HepG2 (cell line): ENCODE data around the gene NAGS. TPM values are rescaled to one million over a fixed set of nuclear protein-coding genes. Genes with fewer than 3 reads are reported as not detected.

Experiments used
- AGO2 ChIP-seq: fragments of 200-400 bp; formaldehyde crosslinking; optimal IDR thresholded peaks from 2 replicates; pipeline ENCODE3; 2017; ENCODE audit warnings: mild to moderate bottlenecking, low read depth, low read length, moderate library complexity
- ARNT ChIP-seq: fragments of 450-650 bp; IDR thresholded peaks from 2 replicates; pipeline ENCODE4 v1.6.1; 2017
- BRCA1 ChIP-seq: sonication (generic); formaldehyde crosslinking; IDR thresholded peaks from 2 replicates; pipeline ENCODE4 v1.4.0; 2020; ENCODE audit warnings: missing genetic modification reagents
- HIVEP1 ChIP-seq: sonication (generic); formaldehyde crosslinking; IDR thresholded peaks from 2 replicates; pipeline ENCODE4 v1.4.0; 2020; ENCODE audit warnings: mild to moderate bottlenecking, missing genetic modification reagents
- HNRNPL ChIP-seq: fragments of 200-400 bp; formaldehyde crosslinking; IDR thresholded peaks from 2 replicates; pipeline ENCODE4 v1.6.1; 2017; ENCODE audit warnings: mild to moderate bottlenecking, low read depth, low read length
- JDP2 ChIP-seq: sonication (generic); formaldehyde crosslinking; IDR thresholded peaks from 2 replicates; pipeline ENCODE4 v1.8.1; 2022; ENCODE audit warnings: missing genetic modification reagents, borderline replicate concordance
- KDM1A ChIP-seq: IDR thresholded peaks from 2 replicates; pipeline ENCODE4 v1.6.1; 2016; ENCODE audit warnings: missing compliant biosample characterization
- KMT2B ChIP-seq: IDR thresholded peaks from 2 replicates; pipeline ENCODE4 v1.6.1; 2016; ENCODE audit warnings: missing genetic modification reagents, missing compliant biosample characterization
- MED13 ChIP-seq: sonication (generic); formaldehyde crosslinking; IDR thresholded peaks from 2 replicates; pipeline ENCODE4 v1.5.0; 2020; ENCODE audit warnings: missing genetic modification reagents
- MIER3 ChIP-seq: IDR thresholded peaks from 2 replicates; pipeline ENCODE4 v1.6.1; 2016; ENCODE audit warnings: missing compliant biosample characterization, borderline replicate concordance
- PAWR ChIP-seq: sonication (generic); formaldehyde crosslinking; IDR thresholded peaks from 2 replicates; pipeline ENCODE4 v1.4.0; 2020; ENCODE audit warnings: missing genetic modification reagents, mild to moderate bottlenecking, borderline replicate concordance
- POLR2AphosphoS5 ChIP-seq: IDR thresholded peaks from 2 replicates; pipeline ENCODE4 v1.6.1; 2012; ENCODE audit warnings: low read depth, low read length
- PTBP1 ChIP-seq: fragments of 200-400 bp; formaldehyde crosslinking; IDR thresholded peaks from 2 replicates; pipeline ENCODE4 v1.6.1; 2018; ENCODE audit warnings: low read length, low read depth; ENCODE audit not compliant: poor library complexity, severe bottlenecking
- RARA ChIP-seq: IDR thresholded peaks from 2 replicates; pipeline ENCODE4 v1.6.1; 2016; ENCODE audit warnings: missing genetic modification reagents, missing compliant biosample characterization
- SMAD9 ChIP-seq: sonication (generic); formaldehyde crosslinking; IDR thresholded peaks from 2 replicates; pipeline ENCODE4 v1.5.1; 2020; ENCODE audit warnings: mild to moderate bottlenecking, missing genetic modification reagents
- SMYD3 ChIP-seq: sonication (generic); formaldehyde crosslinking; IDR thresholded peaks from 2 replicates; pipeline ENCODE4 v1.8.1; 2023; ENCODE audit warnings: mild to moderate bottlenecking, missing genetic modification reagents
- ZKSCAN8 ChIP-seq: IDR thresholded peaks from 2 replicates; pipeline ENCODE4 v1.6.1; 2016; ENCODE audit warnings: borderline replicate concordance, missing genetic modification reagents, missing compliant biosample characterization
- ZNF430 ChIP-seq: sonication (generic); formaldehyde crosslinking; IDR thresholded peaks from 2 replicates; pipeline ENCODE4 v1.9.0; 2021; ENCODE audit warnings: mild to moderate bottlenecking, missing genetic modification reagents
- ZNF510 ChIP-seq: sonication (generic); formaldehyde crosslinking; IDR thresholded peaks from 2 replicates; pipeline ENCODE4 v1.4.0; 2020; ENCODE audit warnings: low read depth, mild to moderate bottlenecking, missing genetic modification reagents
- ZNF598 ChIP-seq: sonication (generic); formaldehyde crosslinking; IDR thresholded peaks from 2 replicates; pipeline ENCODE4 v1.5.1; 2020; ENCODE audit warnings: mild to moderate bottlenecking, missing genetic modification reagents, borderline replicate concordance
- ZNF781 ChIP-seq: sonication (generic); formaldehyde crosslinking; IDR thresholded peaks from 2 replicates; pipeline ENCODE4 v1.5.1; 2020; ENCODE audit warnings: borderline replicate concordance, mild to moderate bottlenecking, missing genetic modification reagents; ENCODE audit errors: not compliant biosample characterization
- ZNF790 ChIP-seq: sonication (generic); formaldehyde crosslinking; IDR thresholded peaks from 2 replicates; pipeline ENCODE4 v1.8.0; 2022; ENCODE audit warnings: missing genetic modification reagents, mild to moderate bottlenecking, borderline replicate concordance
- ZSCAN22 ChIP-seq: sonication (generic); formaldehyde crosslinking; IDR thresholded peaks from 2 replicates; pipeline ENCODE4 v1.4.0; 2020; ENCODE audit warnings: mild to moderate bottlenecking, missing genetic modification reagents
- polyA plus RNA-seq, 8 experiments: library from polyadenylated mRNA; depleted of rRNA in 3 of 8; stranded (reverse) in 7 of 8; unstranded in 1 of 8; fragments of >200 nt; fragmentation: Illumina TruSeq in 4 of 8; extraction: Trizol in 4 of 8; gene quantifications; 2 replicates each; pipeline versions ENCODE4 v1.2.1 to v1.2.3, GENCODE V29; 2011 to 2016; ENCODE audit warnings: low read depth in 4 of 8, missing spikeins in 1 of 8, mixed read lengths in 1 of 8; ENCODE audit not compliant: insufficient read depth in 1 of 8
- total RNA-seq, 5 experiments: library from RNA; depleted of rRNA; stranded (reverse); fragments of >200 nt; fragmentation: Illumina TruSeq; extraction: Trizol; gene quantifications; 2 replicates each; pipeline ENCODE4 v1.2.3, GENCODE V29; 2016; ENCODE audit warnings: low read depth in 1 of 5
- TF ChIP-seq, protein P1 (sequence below): IDR thresholded peaks from 2 replicates; pipeline ENCODE4 v1.6.1; 2016; ENCODE audit warnings: missing biosample characterization, missing genetic modification reagents, low read depth
- TF ChIP-seq, protein P2 (sequence below): sonication (generic); formaldehyde crosslinking; IDR thresholded peaks from 2 replicates; pipeline ENCODE4 v1.8.1; 2023; ENCODE audit warnings: missing genetic modification reagents, inconsistent platforms, borderline replicate concordance
- TF ChIP-seq, protein P3 (sequence below): sonication (generic); formaldehyde crosslinking; IDR thresholded peaks from 2 replicates; pipeline ENCODE4 v1.5.0; 2020; ENCODE audit warnings: mild to moderate bottlenecking, missing genetic modification reagents, borderline replicate concordance
- TF ChIP-seq, protein P4 (sequence below): IDR thresholded peaks from 2 replicates; pipeline ENCODE4 v1.6.1; 2016; ENCODE audit warnings: mild to moderate bottlenecking, missing biosample characterization, missing genetic modification reagents

Gene NAGS
- total and polyA plus RNA-seq, 2 of the 13 experiments (the other 11 are each of a cell fraction or from before 2014, with no cell fraction given) = 4.3 to 5.1 TPM

DNA sequence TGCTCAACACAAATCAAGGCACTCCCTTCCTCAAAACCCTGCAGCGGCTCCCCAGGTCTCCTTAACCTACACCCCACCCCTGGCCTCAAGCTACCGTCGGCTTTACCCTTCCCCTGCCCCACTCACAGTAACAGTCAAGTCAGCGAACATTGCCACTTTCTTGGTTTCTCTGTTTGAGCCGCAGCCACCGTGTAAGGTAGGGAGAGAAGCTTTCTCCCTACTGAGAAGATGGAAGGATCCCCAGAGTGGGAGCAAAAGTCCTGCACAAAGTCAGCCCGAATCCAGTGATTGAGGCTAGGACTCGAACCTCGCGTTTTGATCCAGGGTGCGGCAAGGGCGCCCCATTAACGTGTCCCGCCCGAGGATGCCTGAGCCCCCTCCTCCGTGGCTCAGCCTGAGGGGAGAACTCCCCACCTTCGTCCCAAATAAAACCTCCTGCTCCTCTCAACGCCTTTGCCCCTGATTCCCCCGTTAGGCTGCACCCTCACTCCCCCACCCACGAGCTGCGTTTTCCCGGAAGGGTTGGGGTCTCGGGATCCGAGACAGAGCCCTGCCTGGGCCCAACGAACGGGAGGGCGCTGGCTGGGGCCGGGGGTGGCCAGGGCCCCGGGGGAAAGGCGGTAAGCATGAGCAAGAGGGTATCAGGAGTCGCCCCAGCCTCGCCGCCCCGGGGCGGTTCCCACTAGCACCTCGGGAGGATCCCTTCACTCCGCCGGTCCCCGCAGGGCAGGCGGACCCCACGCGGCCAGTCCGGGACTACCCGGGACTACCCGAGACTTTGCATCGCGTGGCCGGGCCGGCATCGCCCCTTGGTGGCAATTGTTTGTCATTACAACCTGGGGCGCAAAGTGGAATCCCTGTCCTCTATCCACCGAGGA, 9.9 kb upstream of the NAGS start (continued):
- TF ChIP-seq AGO2 (no peak), ZKSCAN8 (CRISPR knock-in tag) (no peak), MED13 (CRISPR knock-in tag) (no peak), RARA (CRISPR knock-in tag) (no peak), SMAD9 (CRISPR knock-in tag) (no peak), SMYD3 (CRISPR knock-in tag) (no peak), ZNF781 (no peak), KMT2B (CRISPR knock-in tag) (no peak), HIVEP1 (CRISPR knock-in tag) (no peak), ZNF430 (CRISPR knock-in tag) (0 out of 2 replicates have a peak, but pooled peaks have one; percentile 60), HNRNPL (no peak), ZNF598 (CRISPR knock-in tag) (no peak), POLR2AphosphoS5 (no peak), PAWR (CRISPR knock-in tag) (no peak), ZNF790 (CRISPR knock-in tag) (no peak), KDM1A (no peak), JDP2 (CRISPR knock-in tag) (no peak), ZSCAN22 (CRISPR knock-in tag) (no peak), BRCA1 (CRISPR knock-in tag) (no peak), MIER3 (CRISPR knock-in tag) (no peak), ZNF510 (no peak), PTBP1 (no peak), ARNT (no peak)
- TF ChIP-seq, protein P1, sequence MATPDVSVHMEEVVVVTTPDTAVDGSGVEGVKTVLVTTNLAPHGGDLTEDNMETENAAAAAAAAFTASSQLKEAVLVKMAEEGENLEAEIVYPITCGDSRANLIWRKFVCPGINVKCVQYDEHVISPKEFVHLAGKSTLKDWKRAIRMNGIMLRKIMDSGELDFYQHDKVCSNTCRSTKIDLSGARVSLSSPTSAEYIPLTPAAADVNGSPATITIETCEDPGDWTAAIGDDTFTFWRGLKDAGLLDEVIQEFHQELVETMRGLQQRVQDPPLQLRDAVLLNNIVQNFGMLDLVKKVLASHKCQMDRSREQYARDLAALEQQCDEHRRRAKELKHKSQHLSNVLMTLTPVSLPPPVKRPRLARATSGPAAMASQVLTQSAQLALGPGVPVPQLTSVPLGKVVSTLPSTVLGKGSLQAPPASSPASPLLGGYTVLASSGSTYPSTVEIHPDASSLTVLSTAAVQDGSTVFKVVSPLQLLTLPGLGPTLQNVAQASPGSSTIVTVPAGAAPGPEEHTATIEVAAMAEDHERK (CRISPR knock-in tag) = no peak
- TF ChIP-seq, protein P2, sequence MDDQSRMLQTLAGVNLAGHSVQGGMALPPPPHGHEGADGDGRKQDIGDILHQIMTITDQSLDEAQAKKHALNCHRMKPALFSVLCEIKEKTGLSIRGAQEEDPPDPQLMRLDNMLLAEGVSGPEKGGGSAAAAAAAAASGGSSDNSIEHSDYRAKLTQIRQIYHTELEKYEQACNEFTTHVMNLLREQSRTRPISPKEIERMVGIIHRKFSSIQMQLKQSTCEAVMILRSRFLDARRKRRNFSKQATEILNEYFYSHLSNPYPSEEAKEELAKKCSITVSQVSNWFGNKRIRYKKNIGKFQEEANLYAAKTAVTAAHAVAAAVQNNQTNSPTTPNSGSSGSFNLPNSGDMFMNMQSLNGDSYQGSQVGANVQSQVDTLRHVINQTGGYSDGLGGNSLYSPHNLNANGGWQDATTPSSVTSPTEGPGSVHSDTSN (CRISPR knock-in tag) = no peak
- TF ChIP-seq, protein P3, sequence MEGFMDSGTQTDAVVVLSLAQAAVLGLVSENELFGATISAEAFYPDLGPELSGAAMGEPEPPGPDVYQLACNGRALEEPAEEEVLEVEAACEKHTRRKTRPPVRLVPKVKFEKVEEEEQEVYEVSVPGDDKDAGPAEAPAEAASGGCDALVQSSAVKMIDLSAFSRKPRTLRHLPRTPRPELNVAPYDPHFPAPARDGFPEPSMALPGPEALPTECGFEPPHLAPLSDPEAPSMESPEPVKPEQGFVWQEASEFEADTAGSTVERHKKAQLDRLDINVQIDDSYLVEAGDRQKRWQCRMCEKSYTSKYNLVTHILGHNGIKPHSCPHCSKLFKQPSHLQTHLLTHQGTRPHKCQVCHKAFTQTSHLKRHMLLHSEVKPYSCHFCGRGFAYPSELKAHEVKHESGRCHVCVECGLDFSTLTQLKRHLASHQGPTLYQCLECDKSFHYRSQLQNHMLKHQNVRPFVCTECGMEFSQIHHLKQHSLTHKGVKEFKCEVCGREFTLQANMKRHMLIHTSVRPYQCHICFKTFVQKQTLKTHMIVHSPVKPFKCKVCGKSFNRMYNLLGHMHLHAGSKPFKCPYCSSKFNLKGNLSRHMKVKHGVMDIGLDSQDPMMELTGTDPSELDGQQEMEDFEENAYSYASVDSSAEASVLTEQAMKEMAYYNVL = no peak
- TF ChIP-seq, protein P4, sequence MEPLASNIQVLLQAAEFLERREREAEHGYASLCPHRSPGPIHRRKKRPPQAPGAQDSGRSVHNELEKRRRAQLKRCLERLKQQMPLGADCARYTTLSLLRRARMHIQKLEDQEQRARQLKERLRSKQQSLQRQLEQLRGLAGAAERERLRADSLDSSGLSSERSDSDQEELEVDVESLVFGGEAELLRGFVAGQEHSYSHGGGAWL (CRISPR knock-in tag) = no peak
